Measurements from ENCODE around the gene HERPUD2. TPM values are rescaled to one million over a fixed set of nuclear protein-coding genes. Genes with fewer than 3 reads are reported as not detected.

Gene HERPUD2
- total RNA-seq, 1 donor from 2014 or later = 28.0 TPM

- H3K27me3 Mint-ChIP-seq (ENCODE audit: low read depth, unreplicated experiment) = no peaks in the 10 kb centered on the region
- H3K27ac Mint-ChIP-seq (ENCODE audit: unreplicated experiment) = no peak overlapping the region
- H3K27me3 ChIP-seq (ENCODE audit: insufficient read depth, low read length) = no peaks in the 10 kb centered on the region
- FAIRE-seq (no peak), DNase-seq (ENCODE audit: low read depth) (no peak)
- H3K27ac ChIP-seq (ENCODE audit: low read depth, low read length) = no peak overlapping the region
- H3K36me3 ChIP-seq (ENCODE audit: insufficient read depth, low read length) = peaks cover 2% of the 10 kb centered on the region
- no peak overlapping the region for H3K9ac ChIP-seq (ENCODE audit: low read length)
- TF ChIP-seq CTCF (IDR thresholded peaks at IDR 0.05; ENCODE audit: insufficient read depth, low read depth, low read length) (no peak), EZH2 (IDR thresholded peaks at IDR 0.05; ENCODE audit: insufficient read depth, low read length) (no peak)
- no peak overlapping the region for H3K4me3 Mint-ChIP-seq (ENCODE audit: unreplicated experiment)
- no peak overlapping the region for H2AFZ ChIP-seq (ENCODE audit: low read depth, low read length)
- no peak overlapping the region for H3K4me2 ChIP-seq (ENCODE audit: low read length)
- H3K4me1 Mint-ChIP-seq (ENCODE audit: low read depth, unreplicated experiment) = peaks cover 12% of the 10 kb centered on the region
- no peaks in the 10 kb centered on the region for H3K4me1 ChIP-seq (ENCODE audit: insufficient read depth, low read length)
- H3K9me3 Mint-ChIP-seq (ENCODE audit: unreplicated experiment) = peaks cover 4% of the 10 kb centered on the region
- peaks cover 49% of the 10 kb centered on the region for H3K79me2 ChIP-seq (ENCODE audit: insufficient read depth, low read length)
- no peaks in the 10 kb centered on the region for H3K9me3 ChIP-seq (ENCODE audit: insufficient read depth, low read depth, low read length)
- no peak overlapping the region for H3K4me3 ChIP-seq (ENCODE audit: insufficient read depth, low read depth, low read length)
- peaks cover 60% of the 10 kb centered on the region for H4K20me1 ChIP-seq (ENCODE audit: insufficient read depth, low read length)
- peaks cover 18% of the 10 kb centered on the region for H3K36me3 Mint-ChIP-seq (ENCODE audit: low read depth, unreplicated experiment)
Measured at GRCh38 chr7:35650751-35651150, 44.2 kb downstream of the HERPUD2 start.

GRCh38 chr7:35649711-35650110, 45.2 kb downstream of the HERPUD2 start:
- TF ChIP-seq CTCF (IDR thresholded peaks at IDR 0.05; ENCODE audit: insufficient read depth, low read depth, low read length) (no peak), EZH2 (IDR thresholded peaks at IDR 0.05; ENCODE audit: insufficient read depth, low read length) (no peak)
- no peak overlapping the region for H2AFZ ChIP-seq (ENCODE audit: low read depth, low read length)
- H3K4me3 Mint-ChIP-seq (ENCODE audit: unreplicated experiment) = no peak overlapping the region
- no peak overlapping the region for H3K9ac ChIP-seq (ENCODE audit: low read length)
- H3K27me3 ChIP-seq (ENCODE audit: insufficient read depth, low read length) = no peaks in the 10 kb centered on the region
- peaks cover 2% of the 10 kb centered on the region for H3K36me3 ChIP-seq (ENCODE audit: insufficient read depth, low read length)
- no peaks in the 10 kb centered on the region for H3K4me1 ChIP-seq (ENCODE audit: insufficient read depth, low read length)
- DNase-seq (ENCODE audit: low read depth) = no peak
- peaks cover 51% of the 10 kb centered on the region for H4K20me1 ChIP-seq (ENCODE audit: insufficient read depth, low read length)
- peaks cover 4% of the 10 kb centered on the region for H3K9me3 Mint-ChIP-seq (ENCODE audit: unreplicated experiment)
- H3K79me2 ChIP-seq (ENCODE audit: insufficient read depth, low read length) = peaks cover 43% of the 10 kb centered on the region
- no peaks in the 10 kb centered on the region for H3K9me3 ChIP-seq (ENCODE audit: insufficient read depth, low read depth, low read length)
- no peak for FAIRE-seq
- peaks cover 12% of the 10 kb centered on the region for H3K4me1 Mint-ChIP-seq (ENCODE audit: low read depth, unreplicated experiment)
- no peak overlapping the region for H3K4me3 ChIP-seq (ENCODE audit: insufficient read depth, low read depth, low read length)
- H3K27ac ChIP-seq (ENCODE audit: low read depth, low read length) = no peak overlapping the region
- no peak overlapping the region for H3K4me2 ChIP-seq (ENCODE audit: low read length)
- H3K36me3 Mint-ChIP-seq (ENCODE audit: low read depth, unreplicated experiment) = peaks cover 15% of the 10 kb centered on the region
- H3K27ac Mint-ChIP-seq (ENCODE audit: unreplicated experiment) = no peak overlapping the region
- H3K27me3 Mint-ChIP-seq (ENCODE audit: low read depth, unreplicated experiment) = no peaks in the 10 kb centered on the region

GRCh38 chr7:35648367-35648766, 46.6 kb downstream of the HERPUD2 start:
- DNase-seq (ENCODE audit: low read depth) (no peak), FAIRE-seq (peak; percentile 20)
- Histone ChIP-seq H3K4me1 (ENCODE audit: insufficient read depth, low read length) (no peaks in the 10 kb centered on the region), H3K27ac (ENCODE audit: low read depth, low read length) (no peak overlapping the region), H2AFZ (ENCODE audit: low read depth, low read length) (no peak overlapping the region), H3K9me3 (ENCODE audit: insufficient read depth, low read depth, low read length) (no peaks in the 10 kb centered on the region), H3K9ac (ENCODE audit: low read length) (no peak overlapping the region), H3K27me3 (ENCODE audit: insufficient read depth, low read length) (no peaks in the 10 kb centered on the region), H3K4me2 (ENCODE audit: low read length) (no peak overlapping the region), H3K36me3 (ENCODE audit: insufficient read depth, low read length) (peaks cover 2% of the 10 kb centered on the region), H3K4me3 (ENCODE audit: insufficient read depth, low read depth, low read length) (no peak overlapping the region), H4K20me1 (ENCODE audit: insufficient read depth, low read length) (peaks cover 48% of the 10 kb centered on the region), H3K79me2 (ENCODE audit: insufficient read depth, low read length) (peaks cover 30% of the 10 kb centered on the region)
- H3K27me3 Mint-ChIP-seq (ENCODE audit: low read depth, unreplicated experiment) = no peaks in the 10 kb centered on the region
- no peak overlapping the region for H3K4me3 Mint-ChIP-seq (ENCODE audit: unreplicated experiment)
- peaks cover 15% of the 10 kb centered on the region for H3K36me3 Mint-ChIP-seq (ENCODE audit: low read depth, unreplicated experiment)
- peaks cover 4% of the 10 kb centered on the region for H3K9me3 Mint-ChIP-seq (ENCODE audit: unreplicated experiment)
- H3K4me1 Mint-ChIP-seq (ENCODE audit: low read depth, unreplicated experiment) = peaks cover 12% of the 10 kb centered on the region
- H3K27ac Mint-ChIP-seq (ENCODE audit: unreplicated experiment) = no peak overlapping the region
- no peak for TF ChIP-seq EZH2 (IDR thresholded peaks at IDR 0.05; ENCODE audit: insufficient read depth, low read length)
- no peak for TF ChIP-seq CTCF (IDR thresholded peaks at IDR 0.05; ENCODE audit: insufficient read depth, low read depth, low read length)

All from astrocyte (in vitro differentiated cells and primary cell).